Upper lobe of left lung (tissue), 6 donors: ENCODE results near the gene PIP4K2C. TPM values are rescaled to one million over a fixed set of nuclear protein-coding genes. Genes with fewer than 3 reads are reported as not detected.

ENCODE experiments used
- ATAC-seq, 2 donors: fragments of 200-7000 bp; cut with Tn5 transposase; one replicate each; pipeline ENCODE4 v1.9.1; 2022; ENCODE audit warnings: mild to moderate bottlenecking in 2 of 2, moderate library complexity in 2 of 2; ENCODE audit not compliant: low FRiP score in 2 of 2
- DNase-seq, 2 donors: peaks; one replicate each; pipeline ENCODE4 v3.0.0-alpha.2; 2019 to 2020
- H3K27ac ChIP-seq, 4 donors: fragments of 200-600 bp; sonication (generic); one replicate each; pipeline ENCODE4 v1.5.1; 2016 to 2019
- H3K27me3 ChIP-seq, 4 donors: fragments of 200-600 bp; sonication (generic); one replicate each; pipeline ENCODE4 v1.5.1; 2017 to 2019
- H3K36me3 ChIP-seq, 4 donors: fragments of 200-600 bp; sonication (generic); one replicate each; pipeline ENCODE4 v1.5.1; 2016 to 2019
- H3K4me1 ChIP-seq, 4 donors: fragments of 200-600 bp; sonication (generic); one replicate each; pipeline ENCODE4 v1.5.1; 2018 to 2019
- H3K4me3 ChIP-seq, 4 donors: fragments of 200-600 bp; sonication (generic); one replicate each; pipeline ENCODE4 v1.5.1; 2017 to 2019; ENCODE audit warnings: mild to moderate bottlenecking in 2 of 4, moderate library complexity in 1 of 4
- H3K9me3 ChIP-seq, 4 donors: fragments of 200-600 bp; sonication (generic); one replicate each; pipeline ENCODE4 v1.5.1; 2018 to 2019
- EP300 ChIP-seq, 4 donors: sonication (generic); formaldehyde crosslinking; IDR thresholded peaks; one replicate each; pipeline ENCODE4 v1.5.1; 2017; ENCODE audit warnings: antibody characterized with exemption in 4 of 4, control low read depth in 2 of 4
- POLR2A ChIP-seq, 4 donors: fragments of 450-650 bp; IDR thresholded peaks; one replicate each; pipeline ENCODE4 v1.5.1; 2016 to 2017; ENCODE audit warnings: antibody characterized with exemption in 4 of 4, mild to moderate bottlenecking in 2 of 4
- POLR2AphosphoS5 ChIP-seq, 2 donors: sonication (generic); formaldehyde crosslinking; IDR thresholded peaks; one replicate each; pipeline ENCODE4 v1.5.1; 2017; ENCODE audit warnings: antibody characterized with exemption in 2 of 2
- WGBS, 2 donors: methylation state at CpG; one replicate each; pipeline ENCODE4 v1.1.5; 2017 to 2018; 5-methylcytosine and 5-hydroxymethylcytosine counted together
- total RNA-seq, 6 donors: library from RNA; depleted of rRNA in 4 of 6; stranded (reverse); fragments of >200 nt in 4 of 6; gene quantifications; one replicate each; pipeline versions ENCODE4 v1.1.0 to v1.2.1, GENCODE V29; 2016 to 2021
- TF ChIP-seq, protein P1 (sequence below), 6 experiments: fragments of 450-650 bp in 4 of 6; fragments of 200-600 bp in 2 of 6; sonication (generic) in 2 of 6; IDR thresholded peaks; one replicate each; pipeline ENCODE4 v1.5.1; 2016 to 2019; ENCODE audit warnings: antibody characterized with exemption in 6 of 6
- donor health status: DM: no; HTN: no; CAD: no; lungs with moderate emphysema.
- donor health status: DM: no; HTN: yes; CAD: no; lungs with severe emphysema.

Gene PIP4K2C
- total RNA-seq, 6 donors from 2014 or later, result 13.4 to 56.7 (median 30.7) TPM

DNA sequence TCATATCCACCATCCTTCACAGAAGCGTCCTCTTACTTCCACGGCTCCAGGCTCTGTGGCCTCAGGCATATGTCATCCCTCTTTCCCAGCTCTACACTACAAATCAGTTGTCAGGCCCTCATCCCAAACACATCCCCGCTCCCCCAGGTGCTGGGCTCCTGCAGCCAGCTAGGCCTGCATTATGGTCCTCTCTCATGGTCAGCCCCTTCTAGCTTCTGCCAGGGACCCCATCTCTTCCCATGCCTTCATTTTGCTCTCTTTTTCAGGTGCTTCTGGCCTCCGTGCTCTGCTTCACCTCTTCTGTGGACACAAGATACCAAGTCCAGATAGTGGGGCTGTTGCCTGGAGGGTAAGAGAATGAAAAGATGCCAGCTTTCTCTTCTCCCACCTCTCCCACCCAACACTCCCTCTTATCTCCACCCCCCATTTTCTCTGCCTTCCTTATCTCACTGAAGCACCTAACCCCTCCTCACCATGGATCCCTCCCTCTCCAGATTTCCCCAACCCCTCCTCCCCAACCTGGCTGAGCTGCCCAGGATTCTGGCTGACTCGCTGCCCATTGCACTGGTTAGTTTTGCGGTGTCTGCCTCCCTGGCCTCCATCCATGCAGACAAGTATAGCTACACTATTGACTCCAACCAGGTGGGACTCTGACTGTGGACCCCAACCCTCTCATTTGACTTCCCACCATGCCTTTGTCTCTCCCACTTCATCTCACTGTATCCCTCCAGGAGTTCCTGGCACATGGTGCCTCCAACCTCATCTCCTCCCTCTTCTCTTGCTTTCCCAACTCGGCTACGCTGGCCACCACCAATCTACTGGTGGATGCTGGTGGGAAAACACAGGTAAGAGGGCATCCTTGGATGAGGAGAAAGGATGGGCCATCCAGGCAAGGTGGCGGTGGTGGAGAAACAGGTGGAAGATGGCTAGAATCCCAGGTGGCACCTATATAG lies 31.6 kb downstream of the PIP4K2C start:
- peaks cover 0 to 73% (median 25%) of the 10 kb centered on the region in 4 donors for H3K27me3 ChIP-seq
- H3K9me3 ChIP-seq, result no peaks in the 10 kb centered on the region
- no peaks in the 10 kb centered on the region for H3K36me3 ChIP-seq
- TF ChIP-seq, protein P1, sequence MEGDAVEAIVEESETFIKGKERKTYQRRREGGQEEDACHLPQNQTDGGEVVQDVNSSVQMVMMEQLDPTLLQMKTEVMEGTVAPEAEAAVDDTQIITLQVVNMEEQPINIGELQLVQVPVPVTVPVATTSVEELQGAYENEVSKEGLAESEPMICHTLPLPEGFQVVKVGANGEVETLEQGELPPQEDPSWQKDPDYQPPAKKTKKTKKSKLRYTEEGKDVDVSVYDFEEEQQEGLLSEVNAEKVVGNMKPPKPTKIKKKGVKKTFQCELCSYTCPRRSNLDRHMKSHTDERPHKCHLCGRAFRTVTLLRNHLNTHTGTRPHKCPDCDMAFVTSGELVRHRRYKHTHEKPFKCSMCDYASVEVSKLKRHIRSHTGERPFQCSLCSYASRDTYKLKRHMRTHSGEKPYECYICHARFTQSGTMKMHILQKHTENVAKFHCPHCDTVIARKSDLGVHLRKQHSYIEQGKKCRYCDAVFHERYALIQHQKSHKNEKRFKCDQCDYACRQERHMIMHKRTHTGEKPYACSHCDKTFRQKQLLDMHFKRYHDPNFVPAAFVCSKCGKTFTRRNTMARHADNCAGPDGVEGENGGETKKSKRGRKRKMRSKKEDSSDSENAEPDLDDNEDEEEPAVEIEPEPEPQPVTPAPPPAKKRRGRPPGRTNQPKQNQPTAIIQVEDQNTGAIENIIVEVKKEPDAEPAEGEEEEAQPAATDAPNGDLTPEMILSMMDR (IDR thresholded peaks at IDR 0.05), result no peak
- TF ChIP-seq EP300 (IDR thresholded peaks at IDR 0.05) (no peak), POLR2A (IDR thresholded peaks at IDR 0.05) (no peak), POLR2AphosphoS5 (IDR thresholded peaks at IDR 0.05) (no peak)
- H3K27ac ChIP-seq, result no peak overlapping the region
- 76 to 79% methylated on average over 9 of the region's 9 CpGs for WGBS, 2 donors
- peaks cover 14 to 37% (median 29%) of the 10 kb centered on the region in 4 donors for H3K4me1 ChIP-seq
- ATAC-seq (no peak), DNase-seq (no peak)
- no peak overlapping the region for H3K4me3 ChIP-seq

- 63 to 71% methylated on average over 2 of the region's 2 CpGs for WGBS, 2 donors
- no peaks in the 10 kb centered on the region for H3K36me3 ChIP-seq
Measured at GRCh38 chr12:57623385-57623784, 32.4 kb downstream of the PIP4K2C start.

DNA sequence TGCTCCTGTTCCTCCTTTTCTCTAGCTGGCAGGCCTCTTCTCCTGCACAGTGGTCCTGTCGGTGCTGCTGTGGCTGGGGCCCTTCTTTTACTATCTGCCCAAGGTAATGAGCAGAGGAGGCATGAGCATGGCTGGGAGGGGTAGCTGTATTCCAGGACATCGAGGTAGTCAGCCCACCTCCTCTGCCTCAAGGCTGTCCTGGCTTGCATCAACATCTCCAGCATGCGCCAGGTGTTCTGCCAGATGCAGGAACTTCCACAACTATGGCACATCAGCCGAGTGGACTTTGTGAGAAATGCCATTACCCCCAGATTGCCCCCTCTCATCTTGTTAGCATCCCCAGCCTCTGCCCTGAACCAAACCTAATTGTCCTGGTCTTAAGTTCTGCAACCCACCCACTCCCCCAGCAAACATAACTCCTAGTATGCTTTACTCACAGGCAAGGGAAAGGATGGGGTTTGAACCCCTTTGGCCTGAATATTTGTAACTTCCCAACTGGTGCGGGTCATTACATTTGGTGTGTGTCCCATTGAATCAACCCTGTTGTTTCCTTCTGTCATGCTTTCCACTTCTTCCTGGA lies 32.9 kb downstream of the PIP4K2C start:
- ATAC-seq (no peak), DNase-seq (no peak)
- no peak overlapping the region for H3K4me3 ChIP-seq
- peaks cover 17 to 45% (median 35%) of the 10 kb centered on the region in 4 donors for H3K4me1 ChIP-seq
- H3K36me3 ChIP-seq, result no peaks in the 10 kb centered on the region
- 67 to 70% methylated on average over 3 to 5 of the region's 5 CpGs for WGBS, 2 donors
- H3K27ac ChIP-seq, result no peak overlapping the region
- TF ChIP-seq, protein P1 (IDR thresholded peaks at IDR 0.05), result no peak
- TF ChIP-seq EP300 (IDR thresholded peaks at IDR 0.05), result no peak
- TF ChIP-seq POLR2A (IDR thresholded peaks at IDR 0.05), result no peak
- no peak for TF ChIP-seq POLR2AphosphoS5 (IDR thresholded peaks at IDR 0.05)
- no peaks in the 10 kb centered on the region for H3K9me3 ChIP-seq
- peaks cover 0 to 80% (median 25%) of the 10 kb centered on the region in 4 donors for H3K27me3 ChIP-seq

More at GRCh38 chr12:57623385-57623784, 32.4 kb downstream of the PIP4K2C start:
- no peak for ATAC-seq
- Histone ChIP-seq H3K9me3 (no peaks in the 10 kb centered on the region), H3K27me3 (peaks cover 0 to 75% (median 25%) of the 10 kb centered on the region in 4 donors), H3K4me3 (no peak overlapping the region), H3K27ac (no peak overlapping the region), H3K4me1 (peaks cover 17 to 45% (median 35%) of the 10 kb centered on the region in 4 donors)
- TF ChIP-seq POLR2A (IDR thresholded peaks at IDR 0.05), result no peak
- no peak for TF ChIP-seq POLR2AphosphoS5 (IDR thresholded peaks at IDR 0.05)
- no peak for TF ChIP-seq EP300 (IDR thresholded peaks at IDR 0.05)
- TF ChIP-seq, protein P1 (IDR thresholded peaks at IDR 0.05), result no peak
- DNase-seq, result no peak

GRCh38 chr12:57624441-57625220 lies 33.6 kb downstream of the PIP4K2C start:
- DNase-seq (no peak), ATAC-seq (no peak)
- no peaks in the 10 kb centered on the region for H3K9me3 ChIP-seq
- H3K4me3 ChIP-seq, result no peak overlapping the region
- no peaks in the 10 kb centered on the region for H3K36me3 ChIP-seq
- 83 to 88% methylated on average over 8 of the region's 8 CpGs for WGBS, 2 donors
- H3K27me3 ChIP-seq, result peaks cover 0 to 74% (median 24%) of the 10 kb centered on the region in 4 donors
- no peak overlapping the region for H3K27ac ChIP-seq
- peaks cover 15 to 38% (median 30%) of the 10 kb centered on the region in 4 donors for H3K4me1 ChIP-seq
- TF ChIP-seq, protein P1 (IDR thresholded peaks at IDR 0.05), result no peak
- no peak for TF ChIP-seq EP300 (IDR thresholded peaks at IDR 0.05)
- TF ChIP-seq POLR2AphosphoS5 (IDR thresholded peaks at IDR 0.05), result no peak
- TF ChIP-seq POLR2A (IDR thresholded peaks at IDR 0.05), result no peak
